H1 (cell line): ENCODE measurements around the gene DIAPH1. TPM values are rescaled to one million over a fixed set of nuclear protein-coding genes. Genes with fewer than 3 reads are reported as not detected.

ENCODE experiments used
- CTCF ChIA-PET: fragments of 300-600 bp; sonication (Branson Sonifier 250); formaldehyde crosslinking; loops from one replicate; lab custom pipeline; 2021; ENCODE audit not compliant: partially characterized antibody; lab: Charles Lee
- POLR2A ChIA-PET: fragments of 300-600 bp; sonication (Branson Sonifier 250); formaldehyde crosslinking; loops from one replicate; lab custom pipeline; 2021; ENCODE audit warnings: inconsistent platforms; ENCODE audit not compliant: partially characterized antibody; lab: Charles Lee
- DNase-seq, 2 experiments: peaks; one replicate each; pipeline versions ENCODE4 v3.0.0 to v3.0.0-alpha.2; 2010 to 2022; ENCODE audit warnings: low spot score in 2 of 2, low read depth in 1 of 2, mixed read lengths in 1 of 2
- FAIRE-seq: peaks from 2 replicates; lab custom pipeline; 2011; peaks lifted over from hg19 to GRCh38; lab: Jason Lieb, UNC
- H2AFZ ChIP-seq: 2 replicates; pipeline ENCODE4 v1.8.1; 2012; ENCODE audit warnings: low read length, inconsistent platforms
- H2AK5ac ChIP-seq: 2 replicates; pipeline ENCODE4 v1.6.1; 2013; ENCODE audit warnings: low read depth, low read length
- H2BK120ac ChIP-seq: replicated peaks from 2 replicates; pipeline ENCODE3; 2013; ENCODE audit warnings: low read depth, low read length, inconsistent platforms
- H2BK12ac ChIP-seq: 2 replicates; pipeline ENCODE4 v1.6.1; 2013; ENCODE audit warnings: low read depth, low read length
- H2BK15ac ChIP-seq: 2 replicates; pipeline ENCODE4 v1.6.1; 2013; ENCODE audit warnings: low read length
- H2BK20ac ChIP-seq: 2 replicates; pipeline ENCODE4 v1.6.1; 2013; ENCODE audit warnings: low read length
- H2BK5ac ChIP-seq: 2 replicates; pipeline ENCODE4 v1.6.1; 2013; ENCODE audit warnings: low read depth, low read length
- H3K14ac ChIP-seq: 2 replicates; pipeline ENCODE4 v1.6.1; 2013; ENCODE audit warnings: inconsistent platforms; ENCODE audit not compliant: insufficient read length
- H3K18ac ChIP-seq: 2 replicates; pipeline ENCODE4 v1.6.1; 2013; ENCODE audit warnings: low read length; ENCODE audit errors: extremely low read depth
- H3K23ac ChIP-seq: 2 replicates; pipeline ENCODE4 v1.6.1; 2013; ENCODE audit warnings: inconsistent platforms; ENCODE audit not compliant: insufficient read length
- H3K23me2 ChIP-seq: 2 replicates; pipeline ENCODE4 v1.6.1; 2013; ENCODE audit warnings: low read depth, low read length
- H3K27ac ChIP-seq: 2 replicates; pipeline ENCODE4 v1.6.1; 2011; ENCODE audit warnings: low read depth, low read length, inconsistent platforms
- H3K27me3 ChIP-seq, 4 experiments: replicated peaks in 1 of 4; 1 replicate in 1 of 4; 2 replicates in 3 of 4; pipeline versions ENCODE4 v1.6.1 to v1.8.1; 2011 to 2013; ENCODE audit warnings: low read length in 3 of 4, mild to moderate bottlenecking in 3 of 4, inconsistent platforms in 2 of 4, mixed read lengths in 2 of 4, moderate library complexity in 1 of 4; ENCODE audit not compliant: control insufficient read depth in 3 of 4, insufficient read depth in 3 of 4; ENCODE audit errors: extremely low read depth in 1 of 4
- H3K36me3 ChIP-seq, 4 experiments: 2 replicates each; pipeline versions ENCODE4 v1.6.1 to v1.8.1; 2011 to 2013; ENCODE audit warnings: mild to moderate bottlenecking in 4 of 4, low read length in 3 of 4, moderate library complexity in 2 of 4, control low read depth in 1 of 4, inconsistent platforms in 1 of 4; ENCODE audit not compliant: insufficient read depth in 4 of 4, control insufficient read depth in 2 of 4
- H3K4ac ChIP-seq: replicated peaks from 2 replicates; pipeline ENCODE3; 2013; ENCODE audit warnings: low read length, low read depth, mixed read lengths, inconsistent platforms; ENCODE audit not compliant: insufficient read length
- H3K4me1 ChIP-seq, 4 experiments: replicated peaks in 1 of 4; 1 replicate in 1 of 4; 2 replicates in 3 of 4; pipeline versions ENCODE4 v1.6.1 to v1.8.1; 2011 to 2013; ENCODE audit warnings: low read length in 3 of 4, inconsistent platforms in 2 of 4, mixed read lengths in 1 of 4; ENCODE audit not compliant: insufficient read depth in 4 of 4, control insufficient read depth in 3 of 4
- H3K4me2 ChIP-seq, 2 experiments: 2 replicates each; pipeline versions ENCODE4 v1.6.1 to v1.8.1; 2011 to 2013; ENCODE audit warnings: low read depth in 2 of 2, low read length in 2 of 2, control low read depth in 1 of 2, inconsistent platforms in 1 of 2, mild to moderate bottlenecking in 1 of 2; ENCODE audit not compliant: insufficient read depth in 1 of 2
- H3K4me3 ChIP-seq, 4 experiments: fragments of 200-600, 300-600 bp in 1 of 4; sonication (generic), shearing (Covaris generic), sonication (Bioruptor Twin) in 1 of 4; 2 replicates each; pipeline versions ENCODE4 v1.5.1 to v1.8.1; 2011 to 2016; ENCODE audit warnings: low read length in 4 of 4, low read depth in 3 of 4, control low read depth in 2 of 4, inconsistent platforms in 2 of 4, mild to moderate bottlenecking in 2 of 4, mixed read lengths in 1 of 4, moderate library complexity in 1 of 4; ENCODE audit not compliant: insufficient read depth in 2 of 4; ENCODE audit errors: extremely low read depth in 1 of 4
- H3K56ac ChIP-seq: replicated peaks from 2 replicates; pipeline ENCODE3; 2013; ENCODE audit warnings: low read depth, mild to moderate bottlenecking, mixed read lengths, low read length, inconsistent platforms; ENCODE audit not compliant: insufficient read length
- H3K79me1 ChIP-seq: 2 replicates; pipeline ENCODE4 v1.6.1; 2013; ENCODE audit warnings: low read depth, low read length, control low read depth
- H3K79me2 ChIP-seq, 2 experiments: 2 replicates each; pipeline versions ENCODE4 v1.6.1 to v1.8.1; 2012 to 2013; ENCODE audit warnings: low read length in 2 of 2, mild to moderate bottlenecking in 2 of 2, inconsistent platforms in 1 of 2; ENCODE audit not compliant: insufficient read depth in 2 of 2, control insufficient read depth in 1 of 2
- H3K9ac ChIP-seq, 4 experiments: replicated peaks in 1 of 4; 1 replicate in 1 of 4; 2 replicates in 3 of 4; pipeline versions ENCODE4 v1.6.1 to v1.8.1; 2011 to 2013; ENCODE audit warnings: low read depth in 3 of 4, low read length in 3 of 4, control low read depth in 2 of 4, mild to moderate bottlenecking in 2 of 4, moderate library complexity in 2 of 4, inconsistent platforms in 1 of 4; ENCODE audit errors: extremely low read depth in 1 of 4
- H3K9me3 ChIP-seq, 2 experiments: 2 replicates each; pipeline versions ENCODE4 v1.6.1 to v1.8.1; 2012 to 2013; ENCODE audit warnings: mild to moderate bottlenecking in 2 of 2, moderate library complexity in 2 of 2, control low read depth in 1 of 2, inconsistent platforms in 1 of 2, low read depth in 1 of 2, low read length in 1 of 2, mixed read lengths in 1 of 2; ENCODE audit not compliant: insufficient read depth in 2 of 2
- H4K20me1 ChIP-seq, 2 experiments: replicated peaks in 1 of 2; 2 replicates each; pipeline versions ENCODE3 to v1.8.1; 2011 to 2013; ENCODE audit warnings: inconsistent platforms in 2 of 2, low read length in 2 of 2, mild to moderate bottlenecking in 1 of 2; ENCODE audit not compliant: insufficient read depth in 2 of 2, control insufficient read depth in 1 of 2
- H4K5ac ChIP-seq: 2 replicates; pipeline ENCODE4 v1.6.1; 2013; ENCODE audit warnings: low read length, low read depth, mixed read lengths, inconsistent platforms; ENCODE audit not compliant: insufficient read length
- H4K8ac ChIP-seq: 2 replicates; pipeline ENCODE4 v1.8.0; 2013; ENCODE audit warnings: mild to moderate bottlenecking, moderate library complexity, low read length, inconsistent platforms; ENCODE audit not compliant: insufficient read depth; ENCODE audit errors: extremely low read depth
- H4K91ac ChIP-seq: replicated peaks from 2 replicates; pipeline ENCODE3; 2013; ENCODE audit warnings: low read length, mixed read lengths, inconsistent platforms; ENCODE audit not compliant: insufficient read length
- CBX5 ChIP-seq: fragments of 300-800, 300-1000 bp; sonication (generic); IDR thresholded peaks from 2 replicates; pipeline ENCODE4 v1.7.1; 2016; ENCODE audit warnings: antibody characterized with exemption, low read length, low read depth
- CHD2 ChIP-seq: IDR thresholded peaks from 2 replicates; pipeline ENCODE4 v1.6.1; 2012; ENCODE audit warnings: low read length, improper control_type of control experiment
- CTCF ChIP-seq, 3 experiments: IDR thresholded peaks; 1 replicate in 2 of 3; 2 replicates in 1 of 3; pipeline versions ENCODE4 v1.5.1 to v1.6.1; 2011; ENCODE audit warnings: low read length in 3 of 3, mild to moderate bottlenecking in 3 of 3, inconsistent platforms in 2 of 3, low read depth in 1 of 3, moderate library complexity in 1 of 3; ENCODE audit not compliant: insufficient read depth in 1 of 3; ENCODE audit errors: control extremely low read depth in 1 of 3
- FOSL1 ChIP-seq: IDR thresholded peaks from 2 replicates; pipeline ENCODE4 v1.6.1; 2011; ENCODE audit warnings: mild to moderate bottlenecking, low read depth, low read length, moderate library complexity; ENCODE audit not compliant: insufficient read depth
- GABPA ChIP-seq: IDR thresholded peaks from 2 replicates; pipeline ENCODE4 v1.6.1; 2011; ENCODE audit warnings: mild to moderate bottlenecking, low read length, moderate library complexity, borderline replicate concordance; ENCODE audit not compliant: insufficient read depth
- JUN ChIP-seq: IDR thresholded peaks from 2 replicates; pipeline ENCODE4 v1.6.1; 2011; ENCODE audit warnings: low read depth, mild to moderate bottlenecking, improper control_type of control experiment, low read length
- POU5F1 ChIP-seq: IDR thresholded peaks from 2 replicates; pipeline ENCODE4 v1.6.1; 2011; ENCODE audit warnings: low read depth, mild to moderate bottlenecking, low read length, moderate library complexity
- SP1 ChIP-seq: IDR thresholded peaks from 2 replicates; pipeline ENCODE4 v1.6.1; 2011; ENCODE audit warnings: low read depth, low read length
- USF2 ChIP-seq: IDR thresholded peaks from 2 replicates; pipeline ENCODE4 v1.6.1; 2011; ENCODE audit warnings: low read length, improper control_type of control experiment
- YY1 ChIP-seq: IDR thresholded peaks from 2 replicates; pipeline ENCODE4 v1.6.1; 2011; ENCODE audit warnings: low read depth, mild to moderate bottlenecking, low read length
- ZNF274 ChIP-seq: IDR thresholded peaks from 2 replicates; pipeline ENCODE4 v1.7.0; 2012; ENCODE audit warnings: low read length, borderline replicate concordance; ENCODE audit errors: extremely low read depth
- WGBS, 2 experiments: shearing (Covaris generic) in 1 of 2; methylation state at CpG; one replicate each; pipeline versions ENCODE4 v1.1.6 to v1.1.7; 2013 to 2015; ENCODE audit warnings: low lambda C conversion rate in 2 of 2, mixed read lengths in 2 of 2, inconsistent platforms in 1 of 2, low coverage in 1 of 2, missing lambda C conversion rate in 1 of 2; ENCODE audit not compliant: insufficient replicate concordance in 2 of 2, insufficient coverage in 1 of 2, insufficient read length in 1 of 2; ENCODE audit errors: extremely low coverage in 1 of 2, missing lambda C conversion rate in 1 of 2; 5-methylcytosine and 5-hydroxymethylcytosine counted together
- polyA plus RNA-seq, 7 experiments: library from polyadenylated mRNA; depleted of rRNA in 3 of 7; stranded (reverse) in 5 of 7; unstranded in 2 of 7; fragments of >200 nt in 5 of 7; fragments of 200-250 nt in 2 of 7; gene quantifications; 1 replicate in 5 of 7; 2 replicates in 1 of 7; 4 replicates in 1 of 7; pipeline versions ENCODE4 v1.2.1 to v1.2.3, GENCODE V29; 2011 to 2013; ENCODE audit warnings: missing spikeins in 2 of 7, mixed read lengths in 2 of 7
- total RNA-seq: library from RNA; stranded (reverse); fragmentation: NEBNext Ultra II Directional; extraction: Animal tissue kit (Norgen Biotek cat#: 25700); gene quantifications from 2 replicates; pipeline ENCODE4 v1.2.1, GENCODE V29; 2021

Gene DIAPH1
- total and polyA plus RNA-seq, 2 of the 8 experiments (the other 6 are each of a cell fraction or from before 2014, with no cell fraction given): 61.2 to 114 TPM

DNA sequence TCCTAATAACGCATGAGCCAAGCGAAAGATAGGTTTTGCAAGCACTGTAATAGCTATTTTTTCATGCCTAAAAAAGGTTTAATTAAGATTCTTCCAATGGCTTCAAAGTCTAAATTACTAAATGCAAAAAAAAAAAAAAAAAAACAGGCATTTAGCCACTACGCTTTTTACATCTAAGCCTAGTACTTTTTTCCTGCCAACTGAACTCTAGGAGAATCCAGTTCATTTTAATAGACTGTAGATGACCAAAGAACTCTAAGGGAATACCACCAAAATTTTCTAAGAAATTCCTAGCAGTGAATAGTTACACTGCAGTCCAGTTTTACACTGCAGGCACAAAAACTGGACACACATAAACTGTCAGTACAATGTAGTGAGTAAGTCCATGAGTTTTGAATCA lies 9.8 kb downstream of the DIAPH1 start:
- no peak for DNase-seq
- Histone ChIP-seq H3K36me3 (no peaks in the 10 kb centered on the region), H3K18ac (no peak overlapping the region), H3K9ac (no peak overlapping the region), H2AK5ac (no peak overlapping the region), H2BK5ac (no peak overlapping the region), H4K91ac (no peak overlapping the region), H3K23me2 (no peaks in the 10 kb centered on the region), H2BK12ac (no peak overlapping the region), H3K56ac (no peak overlapping the region), H3K4ac (no peak overlapping the region), H4K5ac (no peak overlapping the region), H3K4me2 (no peak overlapping the region), H3K9me3 (no peaks in the 10 kb centered on the region), H3K79me1 (peaks cover 3% of the 10 kb centered on the region), H3K79me2 (peaks cover 9 to 96% of the 10 kb centered on the region in 2 experiments; a peak in 3 of 4 replicates), H3K27ac (no peak overlapping the region), H2BK15ac (no peak overlapping the region), H3K4me1 (no peaks in the 10 kb centered on the region; a peak in 3 of 7 replicates), H4K20me1 (peaks cover under 1 to 4% of the 10 kb centered on the region in 2 experiments), H3K23ac (no peak overlapping the region), H2AFZ (no peak overlapping the region), H2BK20ac (no peak overlapping the region), H2BK120ac (no peak overlapping the region), H3K4me3 (no peak overlapping the region), H3K27me3 (no peaks in the 10 kb centered on the region), H3K14ac (no peak overlapping the region), H4K8ac (no peak overlapping the region)
- no peak for FAIRE-seq
- WGBS, 2 experiments: 91% methylated on average over 3 of the region's 3 CpGs; no CpG with 5 or more reads in 1 of the 2 experiments
- ChIA-PET POLR2A (interaction anchor here (1.1 to 7.9 kb wide), 3 partner anchors 7 to 13 kb away, joined by 3 to 55 read pairs (median 4); partner anchors contain the start of gene DIAPH1), CTCF (interaction anchor here (0.7 to 8.8 kb wide), 5 partner anchors 11 to 457 kb away, joined by 3 to 74 read pairs (median 6); no protein-coding TSS in a partner anchor)
- no peak for TF ChIP-seq POU5F1
- no peak for TF ChIP-seq CTCF (IDR thresholded peaks at IDR 0.05; ENCODE audit: control extremely low read depth in 1 of 3, insufficient read depth in 1 of 3, low read depth in 1 of 3, low read length in 3 of 3)
- no peak for TF ChIP-seq ZNF274
- no peak for TF ChIP-seq USF2
- no peak for TF ChIP-seq FOSL1
- no peak for TF ChIP-seq YY1
- TF ChIP-seq GABPA: no peak
- no peak for TF ChIP-seq CBX5
- no peak for TF ChIP-seq JUN
- no peak for TF ChIP-seq SP1
- TF ChIP-seq CHD2: no peak
